AG08396 (cell line): ENCODE results near the gene NKG7.
"Not testable (repeated sequence)": the region's sequence is repeated elsewhere in the genome, so short reads cannot be mapped to it uniquely, and the experiment has no call there.

ENCODE experiments used
- DNase-seq: peaks from one replicate; pipeline ENCODE4 v3.0.0; 2012; ENCODE audit warnings: low spot score, mixed read lengths

NKG7 gene, protein sequence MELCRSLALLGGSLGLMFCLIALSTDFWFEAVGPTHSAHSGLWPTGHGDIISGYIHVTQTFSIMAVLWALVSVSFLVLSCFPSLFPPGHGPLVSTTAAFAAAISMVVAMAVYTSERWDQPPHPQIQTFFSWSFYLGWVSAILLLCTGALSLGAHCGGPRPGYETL

GRCh38 chr19:51372649-51373504 is at the start of gene NKG7:
Gene NKG7, minus strand, starts transcription at chr19:51372654. Its CDS starts 119 bp downstream, at chr19:51372535.
- DNase-seq, result no peak

DNA sequence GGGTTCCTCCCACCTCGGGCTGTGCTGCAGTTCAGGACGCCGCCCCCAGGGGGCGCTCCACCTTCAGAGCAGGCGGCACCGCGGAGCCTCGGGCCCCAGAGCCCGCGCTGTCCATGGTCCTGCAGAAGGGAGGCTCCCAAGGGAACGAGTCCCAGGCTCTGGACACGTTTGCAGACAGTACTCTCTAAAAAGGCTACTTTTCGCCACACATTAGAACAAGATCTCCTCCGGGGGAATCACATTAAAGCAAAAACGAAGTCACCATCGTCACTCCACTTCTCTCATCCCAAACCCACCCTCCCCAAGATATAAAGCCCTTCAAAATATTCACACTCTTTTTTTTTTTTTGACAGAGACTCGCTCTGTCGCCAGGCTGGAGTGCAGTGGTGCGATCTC is 49.6 kb upstream of the NKG7 start:
- DNase-seq, result peak; percentile 93

- DNase-seq, result no peak
Observed at GRCh38 chr19:51421229-51422052, 49.0 kb upstream of the NKG7 start.

GRCh38 chr19:51420511-51420910 is 48.1 kb upstream of the NKG7 start:
- DNase-seq, result not testable (repeated sequence)

GRCh38 chr19:51418707-51419106 is 46.3 kb upstream of the NKG7 start:
- no peak for DNase-seq

- no peak for DNase-seq
Observed at GRCh38 chr19:51417810-51418157, 45.3 kb upstream of the NKG7 start.

DNA sequence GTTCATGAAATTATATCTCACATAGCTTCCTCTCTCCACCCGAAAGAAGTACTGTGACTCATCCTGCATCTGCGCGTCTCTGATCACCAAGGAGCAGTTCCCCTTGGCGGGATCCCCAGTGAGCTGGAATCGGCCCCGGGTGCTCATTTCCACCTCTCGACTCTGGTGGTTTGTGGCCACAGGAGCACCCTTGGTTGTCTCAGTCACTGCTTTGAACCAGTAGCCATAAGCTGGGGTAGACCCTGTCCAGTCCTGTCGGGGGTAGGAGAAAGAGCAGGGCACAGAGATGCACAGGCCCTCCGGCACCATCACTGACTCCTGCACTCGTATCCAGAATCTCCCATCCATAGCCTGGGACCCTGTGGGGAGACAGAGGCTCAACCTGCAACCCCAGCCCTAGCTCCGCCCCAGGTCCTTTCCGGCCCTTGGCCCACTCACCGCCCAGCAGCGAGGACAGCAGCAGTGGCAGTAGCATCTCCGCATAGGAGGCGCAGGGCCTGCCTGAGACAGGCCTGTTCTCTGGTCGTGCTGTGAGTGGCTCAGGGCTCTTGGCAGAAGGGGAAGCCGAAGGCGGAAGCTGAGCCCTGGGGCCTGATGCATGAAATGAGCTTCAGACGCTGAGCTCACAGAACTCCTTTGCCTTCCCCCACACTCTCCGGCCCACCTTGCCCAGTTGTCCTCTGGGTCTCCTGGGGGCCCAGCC is 44.8 kb upstream of the NKG7 start, which contains the start of gene SIGLEC10:
Gene SIGLEC10, minus strand, starts transcription at position 536 of the 703 bp plus-strand sequence. Its CDS starts 61 bp downstream, at position 475.
- DNase-seq, result no peak

GRCh38 chr19:51416422-51416821 is 44.0 kb upstream of the NKG7 start:
- DNase-seq, result not testable (repeated sequence)

DNA sequence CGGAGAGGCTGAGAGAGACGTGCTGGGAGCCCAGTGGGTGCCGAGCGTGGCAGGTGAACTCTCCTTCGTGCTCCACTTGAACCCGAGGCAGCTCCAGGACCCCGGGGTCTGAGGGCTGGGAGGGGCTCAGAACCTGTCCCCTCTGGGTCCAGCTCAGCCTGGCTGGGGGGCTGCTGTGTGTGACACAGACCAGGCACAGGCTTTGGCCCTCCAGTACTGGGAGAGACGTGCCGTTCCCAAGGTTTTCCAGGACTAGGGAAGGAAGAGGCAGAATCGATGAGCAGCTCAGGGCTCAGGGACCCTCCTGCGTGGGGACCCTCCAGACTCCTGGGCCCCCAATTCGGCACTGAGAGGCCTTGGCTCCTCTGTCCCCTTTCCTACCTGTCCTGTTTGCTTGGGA is 42.7 kb upstream of the NKG7 start:
- no peak for DNase-seq

DNA sequence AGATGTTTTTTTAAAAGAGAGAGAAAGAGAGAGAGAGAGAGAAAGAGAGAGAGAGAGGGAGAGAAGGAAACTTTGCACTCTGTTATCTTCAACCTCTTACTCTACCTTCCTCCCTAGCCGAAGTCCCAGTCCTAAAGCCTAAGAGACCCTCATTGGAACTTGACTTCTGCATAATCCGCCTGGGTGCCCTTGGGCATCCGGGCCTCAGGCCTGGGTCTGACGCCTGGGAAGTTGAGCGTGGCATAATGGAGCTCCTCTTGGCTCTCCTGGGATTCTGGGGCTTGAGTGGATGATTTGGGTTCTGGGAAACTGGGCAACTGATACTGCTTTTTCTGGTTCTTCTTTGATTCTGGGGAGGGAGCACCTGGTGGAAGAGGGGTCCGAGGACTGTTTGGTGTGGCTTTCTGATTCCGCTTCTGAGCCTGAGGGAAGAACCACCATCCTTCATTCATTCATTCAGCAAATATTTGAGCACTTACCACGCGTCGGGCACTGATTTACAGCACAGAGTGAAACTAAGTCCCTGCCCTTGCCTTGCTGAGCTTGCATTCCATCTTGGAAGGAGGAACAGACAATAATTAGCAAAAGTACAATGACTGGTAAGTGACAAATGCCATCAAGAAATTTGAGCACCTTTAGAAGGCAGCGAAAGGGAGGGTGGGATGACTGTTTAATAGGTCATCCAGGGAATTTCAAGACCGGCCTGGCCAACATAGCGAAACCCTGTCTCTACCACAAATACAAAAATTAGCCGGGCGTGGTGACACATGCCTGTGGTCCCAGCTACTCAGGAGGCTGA is 38.7 kb upstream of the NKG7 start:
- no peak for DNase-seq

DNA sequence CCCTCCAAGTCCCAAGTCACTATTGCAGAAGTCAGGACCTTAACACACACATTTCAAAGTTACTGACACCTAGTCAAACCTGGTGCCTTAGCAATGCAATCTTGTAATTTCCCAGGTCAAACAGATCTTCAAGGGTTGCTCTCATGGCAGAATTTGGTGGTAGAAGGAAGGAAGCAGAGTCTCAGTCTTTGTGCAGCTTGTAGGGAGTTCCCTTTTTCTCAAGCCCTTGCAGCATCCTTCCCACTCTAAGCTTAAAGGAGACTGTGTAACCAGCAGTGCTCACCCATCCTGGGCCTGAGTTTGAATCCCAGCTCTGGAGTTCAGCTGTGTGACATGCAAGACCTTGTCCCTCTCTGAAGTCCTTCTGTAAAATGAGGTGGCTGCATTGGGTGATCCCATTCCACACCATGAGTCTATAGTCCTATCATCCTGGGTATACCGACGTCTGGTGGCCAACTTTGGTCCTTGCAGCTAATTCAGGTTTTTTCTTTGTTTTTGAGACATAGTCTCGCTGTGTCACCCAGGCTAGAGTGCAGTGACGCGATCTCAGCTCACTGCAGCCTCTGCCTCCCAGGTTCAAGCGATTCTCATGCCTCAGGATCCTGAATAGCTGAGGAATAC is 35.2 kb upstream of the NKG7 start:
- no peak for DNase-seq

GRCh38 chr19:51402117-51402516 is 29.7 kb upstream of the NKG7 start:
- no peak for DNase-seq

GRCh38 chr19:51399936-51400335 is 27.5 kb upstream of the NKG7 start:
- DNase-seq, result not testable (repeated sequence)

DNA sequence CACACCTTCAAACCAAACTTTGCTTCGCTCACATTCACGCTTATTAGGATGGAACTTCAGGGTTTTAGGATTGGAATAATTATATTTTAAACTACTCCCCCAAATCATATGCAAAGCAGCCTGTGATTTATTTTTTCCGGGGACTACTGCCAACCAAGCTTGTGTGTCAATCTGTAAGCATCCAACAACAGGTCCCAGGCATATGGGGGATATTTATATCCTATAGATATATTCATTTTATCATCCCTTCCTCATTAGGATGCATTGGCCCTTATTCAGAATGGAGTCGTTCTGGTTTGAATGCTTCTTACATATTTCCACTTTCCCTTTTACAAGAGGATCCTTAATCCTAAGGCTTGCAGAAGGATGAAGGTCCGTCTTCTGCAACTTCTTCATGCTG is 26.8 kb upstream of the NKG7 start:
- no peak for DNase-seq

GRCh38 chr19:51398096-51398704 is 25.7 kb upstream of the NKG7 start:
- no peak for DNase-seq

GRCh38 chr19:51397453-51397852 is 25.0 kb upstream of the NKG7 start:
- DNase-seq, result not testable (repeated sequence)

DNA sequence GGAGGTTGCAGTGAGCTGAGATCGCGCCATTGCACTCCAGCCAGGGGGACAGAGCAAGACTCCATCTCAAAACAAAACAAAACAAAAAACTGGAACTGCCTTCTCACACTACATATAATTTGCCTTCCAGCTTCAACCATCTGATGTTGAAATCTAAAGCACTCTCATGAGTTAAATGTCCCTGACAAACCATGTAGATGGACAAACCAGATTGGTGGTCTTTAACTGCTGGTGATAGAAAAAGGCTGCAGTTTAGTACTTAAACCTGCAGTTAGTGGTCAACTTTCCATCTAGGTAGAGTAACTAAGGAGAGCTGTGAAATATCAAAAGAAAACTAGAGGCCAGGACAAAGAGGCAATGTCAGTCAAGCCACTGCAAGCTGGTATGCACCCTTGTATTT is 23.7 kb upstream of the NKG7 start:
- no peak for DNase-seq

GRCh38 chr19:51394050-51394836 is 21.8 kb upstream of the NKG7 start:
- DNase-seq, result peak; percentile 97

GRCh38 chr19:51392701-51393100 is 20.2 kb upstream of the NKG7 start:
- no peak for DNase-seq
